Upper lobe of right lung (tissue), 1 donor: ENCODE measurements around the gene BTBD17. TPM values are rescaled to one million over a fixed set of nuclear protein-coding genes. Genes with fewer than 3 reads are reported as not detected.

Experiments
- ATAC-seq: fragments of 200-7000 bp; cut with Tn5 transposase; one replicate; pipeline ENCODE4 v1.9.1; 2020; ENCODE audit warnings: mild to moderate bottlenecking, moderate library complexity
- DNase-seq: peaks from one replicate; pipeline ENCODE4 v3.0.0-alpha.2; 2020
- H3K27ac ChIP-seq: fragments of 200-600 bp; one replicate; pipeline ENCODE4 v1.8.0; 2022
- H3K27me3 ChIP-seq: fragments of 200-600 bp; one replicate; pipeline ENCODE4 v1.8.0; 2022; ENCODE audit warnings: mild to moderate bottlenecking
- H3K36me3 ChIP-seq: fragments of 200-600 bp; one replicate; pipeline ENCODE4 v1.8.0; 2022
- H3K4me1 ChIP-seq: fragments of 200-600 bp; one replicate; pipeline ENCODE4 v1.8.0; 2022
- H3K4me3 ChIP-seq: fragments of 200-600 bp; one replicate; pipeline ENCODE4 v1.8.0; 2022; ENCODE audit warnings: mild to moderate bottlenecking
- H3K9me3 ChIP-seq: fragments of 200-600 bp; one replicate; pipeline ENCODE4 v1.8.0; 2022
- intact Hi-C: fragments of 100-400 bp; cut with DNase I; formaldehyde crosslinking; loops from one replicate; pipeline ENCODE4 v1.11.0; 2022
- total RNA-seq: library from RNA; stranded (reverse); fragmentation: NEBNext Ultra II Directional; extraction: Animal tissue kit (Norgen Biotek cat#: 25700); gene quantifications from one replicate; pipeline ENCODE4 v1.2.1, GENCODE V29; 2021
- TF ChIP-seq, protein P1 (sequence below): fragments of 200-600 bp; IDR thresholded peaks from one replicate; pipeline ENCODE4 v1.8.0; 2022; ENCODE audit warnings: antibody characterized with exemption
- donor health status: DM: no; HTN: yes; CAD: no; lungs with severe emphysema.

BTBD17 gene
- total RNA-seq, 1 donor from 2014 or later = not detected

DNA sequence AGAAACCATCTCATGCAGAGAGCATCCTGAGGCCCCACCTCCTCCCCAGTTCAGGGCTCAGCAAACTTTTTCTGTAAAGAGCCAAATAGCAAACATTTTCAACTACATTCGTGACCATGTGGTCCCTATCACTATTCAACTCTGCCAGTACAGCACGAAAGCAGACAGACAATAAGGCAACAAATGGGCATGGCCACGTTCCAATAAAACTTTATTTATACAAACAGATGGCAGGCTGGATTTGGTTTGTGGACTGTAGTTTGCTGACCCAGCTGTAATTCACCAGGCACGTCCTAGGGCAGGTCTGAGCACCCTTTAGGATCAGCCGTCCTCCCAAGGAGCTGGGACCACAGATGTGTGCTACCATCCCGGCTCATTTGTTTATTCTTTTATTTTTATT lies 43.1 kb upstream of the BTBD17 start:
- Histone ChIP-seq H3K27ac (no peak overlapping the region), H3K27me3 (no peaks in the 10 kb centered on the region), H3K9me3 (no peaks in the 10 kb centered on the region), H3K36me3 (no peaks in the 10 kb centered on the region), H3K4me1 (no peaks in the 10 kb centered on the region), H3K4me3 (no peak overlapping the region)
- TF ChIP-seq, protein P1, sequence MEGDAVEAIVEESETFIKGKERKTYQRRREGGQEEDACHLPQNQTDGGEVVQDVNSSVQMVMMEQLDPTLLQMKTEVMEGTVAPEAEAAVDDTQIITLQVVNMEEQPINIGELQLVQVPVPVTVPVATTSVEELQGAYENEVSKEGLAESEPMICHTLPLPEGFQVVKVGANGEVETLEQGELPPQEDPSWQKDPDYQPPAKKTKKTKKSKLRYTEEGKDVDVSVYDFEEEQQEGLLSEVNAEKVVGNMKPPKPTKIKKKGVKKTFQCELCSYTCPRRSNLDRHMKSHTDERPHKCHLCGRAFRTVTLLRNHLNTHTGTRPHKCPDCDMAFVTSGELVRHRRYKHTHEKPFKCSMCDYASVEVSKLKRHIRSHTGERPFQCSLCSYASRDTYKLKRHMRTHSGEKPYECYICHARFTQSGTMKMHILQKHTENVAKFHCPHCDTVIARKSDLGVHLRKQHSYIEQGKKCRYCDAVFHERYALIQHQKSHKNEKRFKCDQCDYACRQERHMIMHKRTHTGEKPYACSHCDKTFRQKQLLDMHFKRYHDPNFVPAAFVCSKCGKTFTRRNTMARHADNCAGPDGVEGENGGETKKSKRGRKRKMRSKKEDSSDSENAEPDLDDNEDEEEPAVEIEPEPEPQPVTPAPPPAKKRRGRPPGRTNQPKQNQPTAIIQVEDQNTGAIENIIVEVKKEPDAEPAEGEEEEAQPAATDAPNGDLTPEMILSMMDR = no peak
- DNase-seq (no peak), ATAC-seq (no peak)
- intact Hi-C loops = no loop called here

DNA sequence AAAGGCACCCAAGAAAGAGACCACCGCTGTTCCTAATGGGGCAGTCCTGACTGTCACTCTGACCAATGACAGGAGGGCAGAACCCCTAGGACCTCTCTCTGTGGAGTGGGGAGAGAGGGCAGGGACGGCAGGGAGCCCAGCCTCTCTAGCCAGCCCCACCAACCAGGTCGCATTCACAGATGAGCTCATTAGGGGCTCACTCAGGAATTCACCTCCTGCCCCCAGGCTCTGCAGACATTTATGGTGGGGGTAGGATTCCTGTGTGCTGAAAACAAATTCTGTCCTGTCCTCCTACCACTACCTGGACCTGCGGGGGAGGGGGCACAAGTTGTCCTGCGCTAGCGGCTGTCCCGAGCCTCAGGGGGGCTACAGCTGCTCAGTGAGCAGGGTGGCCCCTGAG lies 42.5 kb upstream of the BTBD17 start:
- TF ChIP-seq, protein P1 = no peak
- Histone ChIP-seq H3K27me3 (no peaks in the 10 kb centered on the region), H3K27ac (no peak overlapping the region), H3K9me3 (no peaks in the 10 kb centered on the region), H3K4me3 (no peak overlapping the region), H3K36me3 (no peaks in the 10 kb centered on the region), H3K4me1 (no peaks in the 10 kb centered on the region)
- no peak for ATAC-seq
- no peak for DNase-seq
- intact Hi-C loops = no loop called here

DNA sequence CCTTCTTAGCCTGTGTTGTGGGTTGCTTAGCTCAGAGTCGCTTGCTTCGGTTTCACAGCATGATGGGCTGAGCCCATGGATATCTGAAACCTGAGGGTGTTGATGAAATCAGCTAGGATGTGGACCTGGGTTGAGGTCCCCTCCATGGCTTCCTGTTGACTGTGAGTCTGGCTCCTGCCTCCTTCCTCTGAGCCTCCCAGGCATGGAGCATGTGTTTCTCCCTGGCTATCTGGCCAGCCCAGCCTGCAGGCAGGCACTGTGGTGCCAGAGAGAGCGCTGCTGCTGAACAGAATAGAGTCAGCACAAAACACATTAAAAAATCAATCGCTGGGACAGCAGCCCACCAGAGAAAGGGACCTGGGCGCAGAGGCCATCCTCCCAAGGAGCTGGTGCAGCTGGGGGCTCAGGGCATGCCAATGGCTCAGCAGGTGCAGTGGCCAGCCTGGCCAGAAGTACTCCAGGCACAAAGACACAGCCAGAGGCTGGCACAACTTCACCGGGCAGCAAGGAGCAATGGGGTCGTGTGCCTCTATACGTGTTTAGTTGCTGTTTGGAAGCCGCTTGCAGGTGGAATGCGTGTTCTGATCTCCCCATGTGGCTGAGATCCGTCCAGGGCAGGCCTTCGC lies 42.0 kb upstream of the BTBD17 start:
- Histone ChIP-seq H3K9me3 (no peaks in the 10 kb centered on the region), H3K4me3 (no peak overlapping the region), H3K27me3 (no peaks in the 10 kb centered on the region), H3K4me1 (no peaks in the 10 kb centered on the region), H3K27ac (no peak overlapping the region), H3K36me3 (no peaks in the 10 kb centered on the region)
- no peak for ATAC-seq
- DNase-seq = no peak
- intact Hi-C loops = no loop called here
- TF ChIP-seq, protein P1 = no peak

GRCh38 chr17:74402048-74402447 lies 40.4 kb upstream of the BTBD17 start:
- Histone ChIP-seq H3K4me1 (no peaks in the 10 kb centered on the region), H3K9me3 (no peaks in the 10 kb centered on the region), H3K36me3 (no peaks in the 10 kb centered on the region), H3K4me3 (no peak overlapping the region), H3K27me3 (no peaks in the 10 kb centered on the region), H3K27ac (no peak overlapping the region)
- intact Hi-C loops = no loop called here
- DNase-seq (no peak), ATAC-seq (no peak)
- TF ChIP-seq, protein P1 = no peak

DNA sequence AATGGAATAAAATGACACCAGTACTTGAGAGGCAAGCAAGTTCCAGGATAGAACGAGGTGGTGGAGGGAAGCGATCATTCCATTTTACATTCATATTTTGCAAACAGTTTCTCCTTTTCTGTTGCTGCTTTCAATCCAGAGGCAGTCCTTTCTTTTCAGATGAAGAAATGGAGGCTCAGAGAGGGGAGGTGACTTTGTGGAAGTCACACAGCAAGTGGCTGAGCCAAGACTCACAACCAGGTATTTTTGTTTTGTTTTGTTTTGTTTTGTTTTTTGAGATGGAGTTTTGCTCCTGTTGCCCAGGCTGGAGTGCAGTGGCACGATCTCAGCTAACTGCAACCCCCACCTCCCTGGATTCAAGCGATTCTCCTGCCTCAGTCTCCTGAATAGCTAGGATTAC lies 34.9 kb upstream of the BTBD17 start:
- Histone ChIP-seq H3K36me3 (no peaks in the 10 kb centered on the region), H3K9me3 (no peaks in the 10 kb centered on the region), H3K4me1 (no peaks in the 10 kb centered on the region), H3K4me3 (no peak overlapping the region), H3K27me3 (no peaks in the 10 kb centered on the region), H3K27ac (no peak overlapping the region)
- intact Hi-C loops = no loop called here
- DNase-seq (no peak), ATAC-seq (no peak)
- TF ChIP-seq, protein P1 = no peak

DNA sequence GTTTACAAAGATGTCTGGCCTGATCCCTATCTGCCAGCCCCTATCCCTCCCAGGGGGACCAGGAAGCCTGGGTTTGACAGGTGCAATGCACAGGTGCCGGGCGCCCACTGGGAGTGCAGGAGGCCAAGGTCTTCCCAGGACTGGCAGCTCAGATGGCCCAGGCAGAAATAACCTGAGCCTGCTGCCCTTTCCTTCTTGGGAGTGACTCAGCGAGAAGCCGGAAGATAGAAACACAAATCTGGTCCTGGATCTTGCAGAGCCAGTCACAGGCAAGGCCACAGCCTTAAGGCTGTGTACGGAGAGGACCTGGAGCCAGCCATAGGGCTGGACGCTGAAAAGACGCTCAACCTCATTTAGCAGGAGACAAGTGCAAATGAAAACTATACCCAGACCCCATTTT lies 33.3 kb upstream of the BTBD17 start:
- TF ChIP-seq, protein P1 = no peak
- Histone ChIP-seq H3K9me3 (no peaks in the 10 kb centered on the region), H3K4me3 (no peak overlapping the region), H3K36me3 (no peaks in the 10 kb centered on the region), H3K27ac (no peak overlapping the region), H3K27me3 (no peaks in the 10 kb centered on the region), H3K4me1 (no peaks in the 10 kb centered on the region)
- DNase-seq (no peak), ATAC-seq (no peak)
- intact Hi-C loops = no loop called here
